ENCODE results near the gene DNAJC3. TPM values are rescaled to one million over a fixed set of nuclear protein-coding genes. Genes with fewer than 3 reads are reported as not detected.

DNAJC3 gene

Small RNA genes lying within 50 kb of the gene (small RNA-seq; reads per million reads assigned to genes)
- gene HMGN1P24, result not detected
